NCI-H345 treated with DMSO at 0.1 percent for 48 hours (cell line): ENCODE measurements around the gene OPRM1.
"Not testable (repeated sequence)": the region's sequence is repeated elsewhere in the genome, so short reads cannot be mapped to it uniquely, and the experiment has no call there.

Experiments
- DNase-seq: peaks from one replicate; lab custom pipeline; 2025; ENCODE audit not compliant: unreplicated experiment; lab: John Stamatoyannopoulos, UW

Gene OPRM1

DNA sequence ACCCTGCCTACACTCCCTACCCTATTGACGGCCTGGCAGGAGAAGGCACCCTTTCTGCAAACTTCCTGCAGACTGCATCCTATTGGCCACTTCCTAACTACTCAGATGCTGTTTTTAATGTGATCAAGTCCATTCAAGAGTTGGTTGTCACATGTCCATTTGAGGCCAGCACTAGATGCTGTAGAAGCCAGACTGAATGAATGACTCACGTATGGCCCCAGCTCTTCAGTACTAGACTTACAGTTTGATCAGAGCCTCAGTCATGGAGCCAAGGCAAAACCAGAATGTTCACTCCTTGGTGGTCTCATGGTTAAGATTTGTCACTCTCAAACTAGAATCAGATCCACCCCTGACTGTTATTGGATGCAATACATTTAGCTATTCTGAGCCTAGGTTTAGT, 101.7 kb downstream of the OPRM1 start:
- no peak for DNase-seq

DNA sequence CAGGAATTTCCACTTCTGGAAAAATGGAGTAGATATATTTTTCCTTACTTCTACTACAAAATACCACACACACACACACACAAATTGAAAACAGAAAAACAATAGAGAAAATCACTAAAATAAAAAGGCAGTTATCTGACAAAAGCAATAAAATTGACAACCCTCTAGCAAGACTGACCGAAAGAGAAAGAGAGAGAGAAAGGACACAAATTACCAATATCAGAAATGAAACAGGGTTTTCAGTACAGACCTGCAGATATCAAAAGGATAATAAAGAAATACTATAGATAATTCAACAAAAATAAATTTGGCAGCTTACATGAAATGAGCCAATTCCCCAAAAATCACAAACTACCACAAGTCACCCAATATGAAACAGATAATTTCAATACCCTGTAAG, 104.7 kb downstream of the OPRM1 start:
- no peak for DNase-seq

DNA sequence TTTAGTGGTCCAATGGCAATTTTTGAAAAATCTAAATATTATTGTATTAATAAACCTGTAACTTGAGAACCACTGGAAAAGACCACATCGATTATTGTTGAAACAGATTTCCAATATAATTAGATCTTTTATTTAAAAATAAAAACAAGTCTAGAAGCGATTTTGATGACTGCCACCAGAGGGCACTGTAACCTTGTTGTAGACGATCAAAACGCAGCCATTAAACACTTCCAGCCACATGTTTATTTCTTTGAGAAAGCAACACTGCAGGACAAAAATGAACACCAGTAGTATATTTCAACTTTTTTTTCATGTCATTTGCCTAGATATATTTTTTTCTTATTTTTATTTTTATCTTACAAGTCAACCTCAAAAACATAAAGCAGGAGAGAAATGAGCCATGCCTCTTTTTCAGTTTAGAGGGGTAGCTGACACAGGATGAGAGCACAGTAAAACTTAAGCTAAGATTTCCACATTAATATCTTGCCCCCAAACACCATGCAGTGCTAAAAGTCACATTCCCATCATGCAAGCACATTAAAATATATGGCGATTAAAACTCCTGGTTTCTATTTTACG, 115.4 kb downstream of the OPRM1 start:
- DNase-seq, result peak; percentile 50

DNA sequence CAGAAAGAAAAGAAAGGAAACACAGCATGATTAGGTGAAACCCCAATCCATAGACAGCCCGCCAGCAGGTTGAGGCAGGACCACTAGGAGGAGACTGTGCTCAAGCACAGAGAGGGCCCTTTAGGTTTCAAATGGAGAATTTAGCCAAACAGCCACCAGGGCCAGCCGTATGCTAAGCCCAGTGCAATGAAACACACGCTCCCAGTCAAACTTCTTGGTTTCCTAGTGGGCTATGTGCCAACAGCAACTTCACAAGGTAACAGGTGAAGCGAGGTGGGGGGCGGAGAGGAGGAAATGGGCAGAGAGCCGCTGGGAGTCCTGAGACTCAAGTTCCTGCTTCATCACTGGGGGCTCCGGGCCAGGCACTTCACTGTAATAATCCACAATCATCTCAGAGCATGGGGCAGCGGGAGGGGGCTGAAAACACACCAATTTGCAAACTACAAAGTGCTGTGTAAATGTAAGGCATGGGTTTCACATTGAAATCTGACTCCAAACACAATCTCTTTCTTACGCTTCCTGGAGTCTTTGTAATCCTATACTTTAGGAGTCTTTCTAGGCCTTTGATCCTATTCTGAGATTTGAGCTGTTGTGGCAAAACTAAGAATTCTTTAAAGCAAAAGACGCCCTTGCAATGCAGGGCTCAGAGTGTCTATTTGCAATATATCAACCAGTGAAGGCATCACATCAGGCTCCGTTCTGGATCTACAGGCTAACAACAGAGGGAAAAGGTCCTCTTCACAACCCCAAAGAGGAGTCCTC, 117.3 kb downstream of the OPRM1 start:
- DNase-seq, result peak; percentile 12

DNA sequence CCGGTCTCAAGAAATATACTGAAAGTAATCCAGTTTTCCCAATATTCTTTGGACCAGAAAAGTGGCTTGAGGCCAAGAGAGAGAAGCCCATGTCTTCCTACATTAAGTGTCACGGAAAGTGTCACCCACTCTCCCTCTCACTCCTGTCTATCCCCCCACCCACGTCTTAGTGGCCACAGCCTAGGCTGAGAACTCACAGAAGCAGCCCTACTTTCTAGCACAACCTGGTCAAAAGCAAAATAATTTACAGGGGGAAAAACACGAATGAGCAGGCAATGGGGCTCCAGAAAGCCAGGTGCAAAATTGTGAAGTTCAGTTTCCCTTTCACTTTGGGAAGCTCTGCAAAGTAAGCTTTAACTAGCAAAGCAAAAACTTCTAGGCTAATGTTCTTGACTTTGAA, 118.0 kb downstream of the OPRM1 start:
- no peak for DNase-seq

DNA sequence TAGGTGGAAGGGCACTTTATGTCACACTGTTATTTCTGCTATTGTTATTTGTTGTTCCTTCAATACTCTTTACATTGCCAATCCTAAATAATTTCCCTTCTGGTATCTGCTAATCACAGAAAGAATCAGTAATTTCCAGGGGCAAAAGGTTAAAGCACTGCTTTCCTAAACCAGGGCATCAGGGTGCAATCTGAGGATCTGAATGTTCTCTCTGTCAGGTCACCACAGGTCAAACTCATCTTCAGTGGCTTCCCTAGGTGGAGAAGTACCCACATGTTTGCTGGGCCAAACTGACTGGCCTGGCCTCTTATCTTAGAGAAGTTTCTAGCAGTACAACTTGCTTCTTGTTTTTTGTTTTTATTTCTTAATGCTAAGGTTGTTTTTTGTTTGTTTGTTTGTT, 118.7 kb downstream of the OPRM1 start:
- DNase-seq, result no peak

DNA sequence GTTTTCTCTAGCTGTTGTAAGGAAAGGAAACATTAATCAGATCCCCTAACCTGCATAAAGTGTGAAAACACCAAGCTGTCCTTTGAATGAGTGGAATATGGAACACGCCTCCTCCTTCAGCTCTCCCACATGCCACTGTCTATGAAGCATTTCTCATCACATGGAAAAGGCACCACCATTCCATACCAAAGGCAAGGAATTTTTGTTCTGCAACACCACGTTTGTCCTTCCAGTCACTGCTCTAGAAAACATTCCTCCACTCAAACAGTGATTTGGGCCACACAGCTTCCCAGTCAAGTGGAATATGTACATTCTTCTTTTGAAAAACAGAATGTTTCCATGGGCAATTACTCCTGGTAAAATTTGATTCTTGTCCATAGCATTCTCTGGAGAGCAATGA, 120.1 kb downstream of the OPRM1 start:
- no peak for DNase-seq

DNA sequence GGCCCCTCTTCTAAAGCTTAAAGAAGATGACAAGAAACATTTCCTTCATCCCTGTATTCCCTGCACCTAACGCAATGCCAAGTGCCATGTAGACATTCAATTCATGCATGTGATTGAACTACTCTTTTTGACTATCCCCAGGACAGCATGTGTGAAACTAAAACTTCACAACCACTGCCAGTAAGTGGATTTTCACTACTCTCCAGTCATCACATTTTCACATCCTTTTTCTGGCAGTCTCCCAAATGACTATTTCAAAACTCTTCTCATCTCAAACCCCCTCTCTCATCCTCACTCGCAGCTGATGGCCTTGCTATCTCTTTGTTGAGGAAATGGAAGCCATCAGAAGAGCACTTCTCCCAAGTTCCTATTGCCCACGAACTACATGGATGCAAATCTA, 122.6 kb downstream of the OPRM1 start:
- no peak for DNase-seq

DNA sequence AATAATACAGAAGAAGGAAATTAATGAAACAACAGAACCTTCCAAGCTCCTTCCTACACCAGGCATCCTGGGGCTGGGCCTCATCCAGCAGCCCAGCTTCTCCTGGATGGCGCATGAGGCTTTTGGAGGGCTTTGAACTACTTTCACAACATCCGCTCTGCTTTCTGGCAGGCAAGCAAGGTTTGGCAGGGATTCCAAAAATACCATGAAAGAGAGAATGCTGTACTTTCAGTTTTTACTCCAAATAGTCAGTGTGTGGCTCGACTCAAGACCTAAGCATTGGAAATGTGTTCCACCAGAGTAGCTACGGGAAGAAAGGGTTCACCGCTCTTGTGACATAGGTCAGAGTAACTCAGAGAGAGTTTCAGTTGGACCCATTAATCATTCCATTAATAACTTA, 125.4 kb downstream of the OPRM1 start:
- no peak for DNase-seq

DNA sequence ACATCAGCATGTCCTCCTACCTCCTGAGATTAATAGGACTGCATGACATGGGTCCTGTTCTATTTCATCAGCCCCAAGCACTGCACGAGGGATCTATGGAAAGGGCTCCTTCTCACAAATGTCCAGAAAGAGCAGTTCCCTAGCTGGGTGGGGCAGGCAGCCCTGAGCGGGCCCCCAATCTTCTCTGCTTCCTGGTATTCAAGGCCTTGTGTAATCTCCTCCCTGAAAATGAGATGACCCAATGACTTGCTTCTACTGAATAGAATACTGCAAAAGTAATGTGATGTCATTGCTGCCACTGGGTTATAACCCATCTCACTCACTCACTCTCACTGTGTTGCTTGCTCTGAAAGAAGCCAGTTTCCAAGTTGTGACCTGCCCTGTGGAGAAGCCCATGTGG, 126.4 kb downstream of the OPRM1 start:
- no peak for DNase-seq

DNA sequence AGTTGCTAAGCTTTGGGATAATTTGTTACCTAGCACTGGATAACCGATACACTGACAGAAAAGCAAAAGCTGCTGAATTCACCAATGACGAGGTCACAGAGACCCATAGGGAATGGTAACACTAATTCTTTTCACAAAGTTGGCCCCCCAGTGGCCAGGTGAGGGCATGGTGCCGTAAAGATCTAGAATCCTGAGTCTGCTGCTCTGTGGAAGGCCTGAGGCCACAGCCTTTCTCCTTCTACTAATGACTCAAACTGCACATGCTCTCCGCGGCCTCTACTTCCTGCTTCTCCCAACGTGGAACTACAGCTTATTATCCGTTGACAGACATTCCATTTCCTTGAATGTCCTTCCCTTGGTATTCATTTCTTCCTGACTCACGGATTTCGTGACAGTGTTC, 127.1 kb downstream of the OPRM1 start:
- DNase-seq, result no peak

DNA sequence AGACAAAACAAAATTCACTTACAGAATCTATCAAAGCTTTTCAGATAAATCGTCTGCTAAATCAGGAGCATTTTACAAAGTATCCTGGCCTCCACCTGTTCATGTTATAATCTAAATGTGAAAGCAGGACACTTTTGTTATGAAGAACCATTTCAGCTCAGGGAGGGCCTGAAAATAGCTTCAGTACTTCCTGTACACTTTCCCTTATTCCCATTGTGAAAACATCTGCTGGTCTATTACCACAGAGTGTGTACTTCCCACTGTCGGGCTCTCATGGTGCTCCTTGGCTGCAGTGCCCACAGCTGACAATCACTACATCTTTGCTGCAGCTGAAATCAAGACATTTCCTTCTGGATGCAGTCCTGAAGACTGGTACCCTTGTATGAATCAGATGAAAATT, 128.1 kb downstream of the OPRM1 start:
- DNase-seq, result no peak

DNA sequence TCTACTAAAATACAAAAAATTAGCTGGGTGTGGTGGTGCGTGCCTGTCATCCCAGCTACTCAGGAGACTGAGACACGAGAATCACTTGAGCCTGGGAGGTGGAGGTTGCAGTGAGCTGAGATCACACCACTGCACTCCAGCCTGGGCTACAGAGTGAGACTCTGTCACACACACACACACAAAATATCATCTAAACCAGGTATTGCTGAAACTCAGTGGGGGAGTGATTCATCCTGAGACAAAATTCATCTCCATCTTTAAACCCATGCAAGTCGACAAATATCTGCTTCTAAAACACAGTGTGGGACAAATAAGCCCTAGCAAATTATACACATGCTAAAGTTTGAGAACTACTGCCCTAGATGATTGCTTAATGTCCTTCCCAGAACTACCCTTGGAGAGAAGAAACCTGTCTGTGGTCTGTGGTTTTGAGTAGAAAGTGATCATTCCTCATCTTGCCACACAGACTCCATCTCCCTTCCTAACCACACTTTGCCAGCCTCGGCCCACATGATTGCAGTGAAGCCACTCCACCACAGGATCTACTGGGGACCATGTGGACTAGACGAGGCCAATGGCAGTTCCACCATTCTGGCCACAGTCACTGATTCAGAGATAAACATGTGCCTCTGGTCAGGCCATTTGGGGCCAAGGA, 130.3 kb downstream of the OPRM1 start:
- no peak for DNase-seq

DNA sequence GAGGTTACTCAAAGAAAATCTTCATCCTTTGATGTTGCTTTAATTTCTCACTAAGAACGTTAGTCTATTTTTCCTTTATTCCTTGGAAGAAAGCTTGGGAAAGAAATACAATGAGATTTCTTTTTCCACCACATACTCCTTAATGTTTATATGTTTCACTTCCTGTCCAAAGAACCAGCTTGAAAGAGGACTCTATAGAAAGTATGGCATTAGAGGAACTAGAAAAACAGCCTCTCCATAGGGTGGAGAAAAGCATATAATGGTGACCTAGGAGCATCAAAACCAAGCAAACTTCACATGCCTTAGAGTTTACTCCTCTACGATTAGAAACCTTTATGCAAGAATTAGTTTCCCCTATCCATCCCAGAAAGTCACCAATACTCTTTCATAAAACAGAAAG, 131.1 kb downstream of the OPRM1 start:
- DNase-seq, result no peak

DNA sequence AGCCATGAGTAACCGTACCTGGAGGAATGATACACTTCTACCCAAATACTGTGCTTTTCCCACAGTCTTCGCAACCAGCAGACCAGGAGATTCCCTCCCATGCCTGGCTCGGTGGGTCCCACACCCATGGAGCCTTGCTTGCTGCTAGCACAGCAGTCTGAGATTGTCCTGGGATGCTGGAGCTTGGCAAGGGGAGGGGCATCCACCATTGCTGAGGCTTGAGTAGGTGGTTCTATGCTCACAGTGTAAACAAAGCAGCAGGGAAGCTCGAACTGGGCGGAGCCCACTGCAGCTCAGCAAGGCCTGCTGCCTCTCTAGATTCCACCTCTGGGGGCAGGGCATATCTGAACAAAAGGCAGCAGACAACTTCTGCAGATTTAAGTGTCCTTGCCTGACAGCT, 133.4 kb downstream of the OPRM1 start:
- not testable (repeated sequence) for DNase-seq

DNA sequence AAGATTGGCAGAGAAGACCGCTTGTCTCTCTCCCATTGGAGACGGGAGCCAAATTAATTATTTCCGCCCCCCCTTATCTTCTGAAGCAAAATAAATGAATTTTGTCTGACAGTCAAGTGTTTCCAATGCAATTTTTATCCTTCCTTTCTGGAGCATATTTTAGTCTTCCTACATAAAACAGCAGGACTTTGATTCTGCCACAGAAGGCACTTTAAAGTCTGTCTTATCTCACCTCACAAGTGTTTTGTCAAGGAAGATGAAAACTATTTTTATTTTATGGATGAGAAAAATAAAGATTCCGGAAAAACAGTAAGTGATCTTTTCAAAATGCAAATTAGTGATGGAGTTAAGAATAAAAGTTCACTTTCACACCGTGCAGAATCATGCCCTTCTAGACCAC, 140.4 kb downstream of the OPRM1 start:
- no peak for DNase-seq

DNA sequence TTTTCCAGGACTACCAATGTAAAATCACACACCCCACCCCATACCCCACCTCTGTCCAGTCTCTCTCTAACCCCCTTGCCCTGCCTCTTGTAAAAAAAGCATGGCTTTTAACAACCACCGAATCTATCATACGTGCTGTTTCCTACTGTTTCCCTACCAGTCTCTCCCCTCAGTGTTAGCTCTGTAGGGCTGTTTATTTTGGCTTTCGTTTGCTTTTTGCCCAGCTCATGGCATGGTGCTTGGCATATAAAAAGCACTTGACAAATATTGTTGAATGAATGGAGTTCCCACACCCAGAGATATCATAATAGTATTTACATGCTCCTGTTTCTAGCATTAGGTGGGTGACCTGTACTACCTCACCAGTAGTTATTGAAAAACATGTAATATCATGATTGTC, 148.2 kb downstream of the OPRM1 start:
- DNase-seq, result peak; percentile 8

DNA sequence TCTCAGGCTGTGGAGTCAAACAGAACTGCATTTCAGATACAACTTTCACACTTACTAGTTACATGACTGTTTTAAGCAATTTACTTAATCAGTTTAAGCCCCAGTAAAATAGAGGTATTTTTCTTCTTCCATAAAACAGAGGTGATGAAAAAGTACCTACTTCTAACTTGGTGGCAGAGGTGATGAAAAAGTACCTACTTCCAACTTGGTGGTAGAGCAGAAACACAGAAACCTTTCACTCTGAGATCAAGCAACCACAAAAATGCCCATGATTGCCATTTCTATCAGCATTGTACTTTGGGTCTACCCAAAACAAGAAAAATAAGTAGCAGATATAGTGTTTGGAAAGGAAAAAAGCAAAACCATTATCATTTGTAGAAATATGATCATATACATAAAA, 148.7 kb downstream of the OPRM1 start:
- no peak for DNase-seq

DNA sequence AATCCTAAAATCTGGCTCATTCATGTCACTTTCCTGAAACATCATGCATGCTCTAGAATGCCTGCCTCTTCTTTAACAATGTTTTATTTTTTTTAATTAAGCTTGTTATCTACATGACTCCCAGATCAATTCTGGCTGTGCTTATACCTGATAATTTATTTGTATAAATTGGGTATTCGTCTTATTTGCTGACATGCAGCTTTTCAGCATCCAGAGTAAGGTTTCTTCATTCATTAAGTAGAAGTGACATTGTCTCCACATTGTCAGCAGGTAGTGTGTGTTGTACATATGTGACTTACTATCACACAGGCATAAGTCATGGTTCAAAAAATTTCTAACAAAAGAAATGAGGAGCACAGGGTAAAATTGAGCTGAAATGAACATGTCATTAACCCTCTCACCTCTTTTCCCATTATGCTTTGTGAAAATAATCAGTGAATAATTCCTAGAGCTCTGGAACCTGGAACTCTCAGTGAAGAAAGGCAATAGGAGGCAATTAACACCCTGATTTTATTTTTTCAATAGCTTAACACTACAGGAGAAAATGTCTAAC, 157.4 kb downstream of the OPRM1 start:
- no peak for DNase-seq

DNA sequence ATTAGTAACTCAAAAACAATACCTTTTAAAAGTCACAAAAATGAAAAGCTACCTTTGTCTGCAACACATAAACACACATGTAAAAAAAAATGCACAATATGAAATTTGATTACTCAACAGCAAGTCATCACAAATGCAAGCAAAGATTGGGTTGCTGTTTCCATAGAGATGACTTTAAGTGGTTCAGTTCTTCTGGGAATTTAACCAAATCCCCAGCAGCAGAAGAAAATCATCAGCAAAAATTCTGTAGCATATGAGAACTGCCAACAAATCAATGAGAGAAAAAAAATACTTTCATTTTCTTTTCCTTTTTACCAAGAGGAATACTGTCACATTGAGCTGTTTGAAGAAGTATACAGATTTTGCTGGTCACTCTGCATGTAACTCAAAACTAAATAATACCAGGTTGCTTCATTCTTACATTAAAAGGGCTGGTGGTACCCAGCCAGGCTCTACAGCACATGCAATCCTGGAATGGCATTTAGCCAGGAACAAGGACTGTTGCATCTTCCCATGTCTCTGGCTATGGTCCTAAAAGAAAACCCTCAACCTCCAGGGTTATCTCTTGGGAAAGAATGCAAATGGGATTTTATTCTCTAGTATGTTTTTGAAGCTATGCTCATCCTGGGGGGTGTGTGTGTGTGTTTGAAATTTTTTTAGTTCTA, 158.3 kb downstream of the OPRM1 start:
- DNase-seq, result no peak

DNA sequence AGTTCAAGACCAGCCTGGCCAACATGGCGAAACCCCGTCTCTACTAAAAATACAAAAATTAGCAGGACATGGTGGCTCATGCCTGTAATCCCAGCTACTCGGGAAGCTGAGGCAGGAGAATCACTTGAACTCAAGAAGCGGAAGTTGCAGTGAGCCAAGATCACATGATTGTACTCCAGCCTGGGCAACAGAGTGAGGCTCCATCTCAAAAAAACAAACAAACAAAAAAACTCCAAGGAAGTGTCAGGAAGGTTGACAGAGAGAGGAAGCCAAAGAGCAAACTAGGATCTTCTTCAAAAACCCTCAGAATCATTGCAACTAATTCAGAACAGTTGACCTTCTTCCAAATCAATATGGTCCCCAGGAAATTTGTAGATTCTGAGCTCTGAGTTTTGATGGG, 162.6 kb downstream of the OPRM1 start:
- DNase-seq, result not testable (repeated sequence)

DNA sequence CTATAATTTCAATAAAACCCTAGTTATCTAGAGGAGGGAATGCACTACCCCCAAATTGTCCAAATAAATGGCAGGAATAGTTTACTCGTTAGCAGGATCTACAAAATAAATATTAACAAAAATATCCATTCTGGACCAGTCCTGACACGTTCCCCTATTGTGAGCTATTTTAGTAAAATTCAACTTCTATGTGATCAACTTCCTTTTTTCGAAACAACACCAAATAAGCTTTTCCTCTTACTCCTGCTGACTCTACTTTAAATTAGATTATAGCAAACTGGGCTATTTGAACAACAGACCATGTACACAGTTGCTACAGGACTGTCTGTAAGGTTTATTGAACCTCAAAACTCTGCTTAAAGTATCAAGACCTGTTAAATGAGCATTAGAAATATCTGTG, 163.3 kb downstream of the OPRM1 start:
- DNase-seq, result no peak
